ENCODE measurements around the gene SLC35D2. TPM values are rescaled to one million over a fixed set of nuclear protein-coding genes. Genes with fewer than 3 reads are reported as not detected.

SLC35D2 gene
- total RNA-seq, 2 experiments from 2014 or later: 5.3 to 6.7 TPM

GRCh38 chr9:96302021-96302420 is 81.5 kb downstream of the SLC35D2 start, which contains the start of gene HSD17B3:
TSS of gene HSD17B3 (minus strand) at chr9:96302176. CDS start at chr9:96302104, 72 bp downstream.
- no peak for ATAC-seq
- H3K36me3 Mint-ChIP-seq: no peaks in the 10 kb centered on the region
- no peaks in the 10 kb centered on the region for H3K4me1 Mint-ChIP-seq
- CTCF ChIA-PET: interaction anchor here (2.0 kb wide), 1 partner anchor 25 kb away, joined by 4 read pairs; no protein-coding TSS in a partner anchor
- DNase-seq: no peak
- H3K9me3 Mint-ChIP-seq (ENCODE audit: low read depth): no peaks in the 10 kb centered on the region
- H3K4me3 Mint-ChIP-seq: no peak within 1 kb of the TSS
- no peaks in the 10 kb centered on the region for H3K27me3 Mint-ChIP-seq
- no peak within 1 kb of the TSS for H3K27ac Mint-ChIP-seq

DNA sequence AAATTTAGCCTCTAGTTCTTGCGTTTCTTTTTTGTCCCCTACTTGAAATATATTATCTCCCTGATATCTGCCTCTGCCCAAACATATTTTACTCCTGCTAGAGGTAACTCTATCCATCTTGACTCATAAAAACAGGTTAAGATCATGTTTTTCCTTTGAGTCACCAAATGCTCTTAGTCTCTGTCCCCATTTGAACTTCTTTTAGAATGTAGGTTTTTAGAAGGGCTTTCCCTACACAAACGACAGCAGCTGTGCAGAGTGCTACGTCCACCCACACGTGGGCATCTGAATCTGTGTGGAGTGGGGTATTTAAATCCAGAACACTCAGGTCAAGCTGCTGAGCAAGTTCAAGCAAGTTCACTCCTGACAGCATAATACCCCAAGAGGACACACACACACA is 83.7 kb downstream of the SLC35D2 start:
- no peaks in the 10 kb centered on the region for H3K9me3 Mint-ChIP-seq (ENCODE audit: low read depth)
- H3K36me3 Mint-ChIP-seq: no peaks in the 10 kb centered on the region
- no peak overlapping the region for H3K27ac Mint-ChIP-seq
- CTCF ChIA-PET: no interaction called here
- no peak for ATAC-seq
- H3K4me3 Mint-ChIP-seq: no peak overlapping the region
- no peak for DNase-seq
- H3K4me1 Mint-ChIP-seq: no peaks in the 10 kb centered on the region
- no peaks in the 10 kb centered on the region for H3K27me3 Mint-ChIP-seq

GRCh38 chr9:96294159-96294545 is 89.4 kb downstream of the SLC35D2 start:
- Mint-ChIP-seq H3K27me3 (no peaks in the 10 kb centered on the region), H3K4me3 (no peak overlapping the region), H3K4me1 (no peaks in the 10 kb centered on the region), H3K27ac (no peak overlapping the region), H3K36me3 (no peaks in the 10 kb centered on the region), H3K9me3 (ENCODE audit: low read depth) (no peaks in the 10 kb centered on the region)
- DNase-seq (no peak), ATAC-seq (no peak)
- CTCF ChIA-PET: interaction anchor here (0.9 to 1.4 kb wide), 2 partner anchors 32 to 62 kb away, joined by 3 to 4 read pairs; no protein-coding TSS in a partner anchor

DNA sequence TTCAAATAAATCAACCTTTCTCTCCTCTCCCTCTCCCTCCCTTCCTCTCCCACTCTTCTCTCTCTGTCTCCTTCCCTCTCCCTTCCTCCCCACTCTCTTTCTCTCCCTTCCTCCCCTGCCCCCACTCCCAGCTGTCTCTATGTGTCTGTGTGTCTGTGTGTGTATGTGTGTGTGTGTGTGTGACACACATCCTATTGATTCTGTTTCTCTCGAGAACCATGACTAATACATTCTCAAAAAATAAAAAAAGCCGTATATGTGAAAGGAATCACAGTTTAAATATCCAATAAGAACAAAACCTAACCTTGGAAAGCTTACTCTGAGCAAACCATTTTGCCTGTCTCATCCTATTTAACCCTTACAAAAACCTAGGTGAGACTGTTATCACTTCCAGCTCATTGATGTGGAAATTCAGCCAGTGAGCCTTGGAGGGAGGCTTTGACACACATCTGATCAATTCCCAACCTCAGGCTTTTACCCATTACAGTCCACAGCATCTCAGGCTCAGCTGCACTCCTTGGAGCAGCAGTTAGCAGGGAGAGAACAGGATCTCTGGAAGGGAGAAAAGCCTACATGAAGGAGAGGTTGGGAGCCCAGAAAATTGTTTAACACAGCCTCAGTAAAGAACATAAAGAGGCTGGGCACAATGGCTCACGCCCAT is 89.9 kb downstream of the SLC35D2 start:
- Mint-ChIP-seq H3K36me3 (no peaks in the 10 kb centered on the region), H3K27me3 (no peaks in the 10 kb centered on the region), H3K27ac (no peak overlapping the region), H3K4me3 (no peak overlapping the region), H3K9me3 (ENCODE audit: low read depth) (no peaks in the 10 kb centered on the region), H3K4me1 (no peaks in the 10 kb centered on the region)
- ATAC-seq (no peak), DNase-seq (no peak)
- CTCF ChIA-PET: interaction anchor here (0.9 to 1.4 kb wide), 2 partner anchors 32 to 61 kb away, joined by 3 to 4 read pairs; no protein-coding TSS in a partner anchor

GRCh38 chr9:96289392-96289791 is 94.1 kb downstream of the SLC35D2 start:
- Mint-ChIP-seq H3K4me1 (no peaks in the 10 kb centered on the region), H3K27me3 (peaks cover 2% of the 10 kb centered on the region), H3K27ac (no peak overlapping the region), H3K9me3 (ENCODE audit: low read depth) (no peaks in the 10 kb centered on the region), H3K4me3 (no peak overlapping the region), H3K36me3 (no peaks in the 10 kb centered on the region)
- no peak for ATAC-seq
- CTCF ChIA-PET: no interaction called here
- DNase-seq: no peak

DNA sequence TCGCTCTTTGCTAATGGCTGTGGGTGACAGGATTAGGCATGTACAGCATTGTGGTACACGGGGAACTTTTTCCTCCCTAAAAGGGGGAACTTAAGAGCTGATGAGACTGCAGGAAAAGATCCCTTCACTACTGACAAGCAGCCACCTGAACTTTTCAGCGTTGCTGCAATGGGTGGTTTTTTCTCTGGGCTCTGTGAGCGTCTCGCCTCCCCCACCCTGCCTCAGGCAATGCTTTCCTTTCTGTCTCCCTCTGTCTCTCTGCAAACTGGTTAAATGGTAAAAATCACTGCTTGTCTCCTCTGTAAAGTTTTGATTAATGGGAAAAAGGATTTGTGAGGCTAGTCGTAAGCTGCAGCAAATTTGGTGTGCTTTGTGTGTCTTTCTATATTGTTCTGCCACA is 101.9 kb downstream of the SLC35D2 start:
- Mint-ChIP-seq H3K36me3 (no peaks in the 10 kb centered on the region), H3K4me3 (no peak overlapping the region), H3K27me3 (peaks cover 3% of the 10 kb centered on the region), H3K9me3 (ENCODE audit: low read depth) (peaks cover under 1% of the 10 kb centered on the region), H3K4me1 (no peaks in the 10 kb centered on the region), H3K27ac (no peak overlapping the region)
- DNase-seq: no peak
- ATAC-seq: no peak
- CTCF ChIA-PET: no interaction called here

DNA sequence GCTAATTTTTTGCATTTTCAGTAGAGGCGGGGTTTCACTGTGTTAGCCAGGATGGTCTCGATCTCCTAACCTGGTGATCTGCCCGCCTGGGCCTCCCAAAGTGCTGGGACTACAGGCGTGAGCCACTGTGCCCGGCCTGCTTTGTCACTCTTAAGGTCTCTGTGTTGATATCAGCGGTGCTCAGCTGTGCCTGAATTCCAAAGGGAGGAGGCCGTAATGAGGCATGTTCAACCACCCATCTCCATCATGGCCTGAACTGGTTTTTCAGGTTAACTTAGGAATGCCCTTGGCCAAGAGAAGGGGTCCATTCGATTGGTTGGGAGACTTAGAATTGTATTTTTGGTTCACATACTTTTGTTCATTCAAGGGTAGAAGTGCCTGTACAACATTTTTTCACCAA is 103.6 kb downstream of the SLC35D2 start:
- Mint-ChIP-seq H3K36me3 (no peaks in the 10 kb centered on the region), H3K27ac (no peak overlapping the region), H3K4me1 (no peaks in the 10 kb centered on the region), H3K4me3 (no peak overlapping the region), H3K27me3 (peaks cover 2% of the 10 kb centered on the region), H3K9me3 (ENCODE audit: low read depth) (peaks cover 9% of the 10 kb centered on the region)
- DNase-seq: no peak
- CTCF ChIA-PET: no interaction called here
- ATAC-seq: no peak

GRCh38 chr9:96274939-96275338 is 108.6 kb downstream of the SLC35D2 start:
- ATAC-seq (no peak), DNase-seq (no peak)
- CTCF ChIA-PET: no interaction called here
- no peak overlapping the region for H3K27ac Mint-ChIP-seq
- H3K4me1 Mint-ChIP-seq: no peaks in the 10 kb centered on the region
- H3K4me3 Mint-ChIP-seq: no peak overlapping the region
- H3K36me3 Mint-ChIP-seq: peaks cover 7% of the 10 kb centered on the region
- peaks cover 7% of the 10 kb centered on the region for H3K27me3 Mint-ChIP-seq
- H3K9me3 Mint-ChIP-seq (ENCODE audit: low read depth): peaks cover 20% of the 10 kb centered on the region

Other genes starting within 250 kb of the SLC35D2 start
- under 1 TPM in 1 of 2 experiments, not detected in 1; 0.21 TPM for gene HSD17B3, start 81.5 kb downstream of the SLC35D2 start, total RNA-seq
- 10 to 100 TPM; 31.2 to 36.3 TPM for gene ZNF367, start 34.7 kb upstream of the SLC35D2 start, total RNA-seq
- 10 to 100 TPM in 1 of 2 experiments, 1 to 10 TPM in 1; 7.7 to 11.6 TPM for gene HABP4, start 66.5 kb upstream of the SLC35D2 start, total RNA-seq
- 1 to 10 TPM; 1.1 to 4.8 TPM for gene CDC14B, start 236.1 kb upstream of the SLC35D2 start, total RNA-seq

Data from activated CD8-positive, alpha-beta memory T cell treated with anti-CD3 and anti-CD28 coated beads, Interleukin-2, amount 10 ng/mL, durations not matched to agents 7 days and 5 days (primary cell).